Erythroblast (primary cell): ENCODE measurements around the gene IP6K3.

Source experiments
- DNase-seq, 2 experiments: peaks; one replicate each; lab custom pipeline; 2025; lab: John Stamatoyannopoulos, UW
- GATA1 ChIP-seq: IDR thresholded peaks from 2 replicates; pipeline ENCODE4 v1.6.1; 2011; ENCODE audit warnings: low read depth, mild to moderate bottlenecking, control low read depth, low read length, moderate library complexity
- POLR2A ChIP-seq: IDR thresholded peaks from 2 replicates; pipeline ENCODE4 v1.6.1; 2011; ENCODE audit warnings: mild to moderate bottlenecking, low read length

The IP6K3 gene

GRCh38 chr6:33699739-33700138, 47.0 kb downstream of the IP6K3 start:
- DNase-seq: no peak

DNA sequence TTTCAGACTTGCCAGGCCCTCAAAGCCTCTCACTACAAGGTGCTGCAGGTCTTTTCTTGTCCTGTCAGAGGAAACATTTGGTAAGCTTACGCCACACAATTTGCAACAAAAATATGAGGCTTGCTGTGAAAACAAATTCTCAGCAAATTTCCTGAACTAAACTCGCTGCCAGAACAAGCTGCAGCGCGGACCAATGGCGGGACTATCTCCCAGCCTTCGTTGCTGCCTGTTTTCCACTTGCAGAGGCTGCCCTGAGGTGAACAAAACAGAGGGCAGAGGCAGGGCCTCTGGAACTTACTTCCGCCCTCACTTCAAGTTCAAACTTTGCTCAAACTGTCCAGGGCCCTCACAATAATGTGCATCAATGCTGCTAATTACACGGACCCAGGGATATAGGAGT, 47.6 kb downstream of the IP6K3 start:
- TF ChIP-seq GATA1 (no peak), POLR2A (no peak)

More at GRCh38 chr6:33699739-33700138, 47.0 kb downstream of the IP6K3 start:
- TF ChIP-seq GATA1 (no peak), POLR2A (no peak)

DNA sequence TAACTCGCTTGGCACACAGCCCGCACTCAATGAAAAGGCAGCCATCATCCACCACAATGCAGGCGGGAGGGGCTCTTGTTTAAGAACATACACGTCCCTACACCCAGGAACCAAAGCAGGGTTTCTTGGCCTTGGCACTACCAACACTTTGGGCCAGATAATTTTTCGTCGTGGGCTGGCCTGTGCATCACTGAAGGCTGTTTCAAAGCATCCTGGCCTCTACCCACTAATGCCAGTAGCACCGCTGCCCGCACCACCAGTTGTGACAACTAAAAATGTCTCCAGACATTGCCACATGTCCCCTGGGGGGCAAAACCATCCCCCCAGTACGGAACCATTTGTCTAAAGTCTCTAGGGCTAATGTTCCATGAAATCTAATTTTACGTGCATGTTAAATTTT, 48.2 kb downstream of the IP6K3 start:
- TF ChIP-seq GATA1 (no peak), POLR2A (no peak)
- DNase-seq: no peak

More for the DNA sequence above, 47.6 kb downstream of the IP6K3 start:
- DNase-seq: no peak

DNA sequence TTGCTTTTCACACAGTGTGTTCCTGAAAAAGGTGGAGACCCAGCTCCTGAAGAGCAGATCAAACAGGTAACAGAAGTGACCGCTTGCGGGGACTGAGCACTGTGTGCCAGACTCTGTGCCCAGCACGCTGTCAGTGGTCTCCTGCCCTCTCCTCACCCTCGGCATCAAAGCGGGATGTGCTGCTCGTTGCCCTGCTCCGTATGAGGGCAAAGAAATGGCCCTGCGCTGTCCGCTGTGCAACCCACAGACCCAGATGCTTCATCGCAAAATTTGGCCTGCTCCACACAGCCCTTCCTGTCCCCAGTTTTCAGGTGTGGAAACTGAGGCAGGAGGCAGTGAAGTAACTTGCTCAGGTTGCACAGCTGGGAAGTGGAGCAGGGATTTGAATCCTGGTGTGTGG, 48.9 kb downstream of the IP6K3 start:
- no peak for DNase-seq
- TF ChIP-seq GATA1 (no peak), POLR2A (no peak)

DNA sequence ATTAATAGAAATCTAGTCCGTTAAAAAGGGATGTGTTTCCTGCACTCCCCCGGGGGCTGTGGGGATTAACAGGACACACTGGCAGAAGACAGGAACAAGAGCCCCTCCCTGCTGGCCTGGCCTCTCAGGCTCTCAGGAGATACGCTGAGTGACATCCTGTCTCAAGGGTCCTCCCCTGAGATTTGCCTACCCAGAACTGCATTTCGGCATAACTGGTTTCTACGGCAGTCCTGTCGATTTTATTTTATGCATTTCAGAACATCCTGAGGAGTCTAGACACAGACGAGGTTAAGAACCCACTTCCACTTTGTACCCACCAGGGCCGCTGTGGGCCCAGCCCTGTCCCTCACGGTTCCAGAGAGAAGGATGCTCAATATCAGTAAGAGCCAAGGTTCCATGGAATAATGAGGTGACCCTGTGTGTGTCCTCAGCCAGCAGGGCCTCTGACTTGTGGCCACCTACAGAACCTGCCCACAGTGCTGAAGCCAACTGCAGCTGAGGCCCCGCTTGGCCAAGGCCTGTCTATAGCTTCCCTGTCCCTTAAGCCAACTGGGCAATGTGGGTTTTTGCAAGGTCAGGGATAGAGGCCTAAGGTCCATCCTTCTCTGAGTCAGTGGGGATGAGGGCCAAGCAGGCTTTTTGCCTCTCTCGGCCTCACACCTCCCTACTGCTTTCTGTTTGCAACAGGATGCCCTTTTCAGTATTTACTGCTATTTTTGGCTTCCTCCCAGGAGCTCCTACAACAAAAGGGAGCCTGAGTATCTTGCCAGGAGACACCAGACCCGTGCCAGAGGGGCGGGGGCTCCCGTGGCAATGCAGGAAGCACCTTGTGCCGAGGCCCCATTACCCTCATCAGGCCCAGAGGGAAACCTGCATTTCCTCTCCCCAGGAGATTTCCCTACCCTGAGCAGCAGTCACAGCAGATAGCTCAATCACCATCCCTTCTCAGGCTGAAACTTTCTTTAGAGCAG, 49.9 kb downstream of the IP6K3 start:
- no peak for DNase-seq
- TF ChIP-seq GATA1 (no peak), POLR2A (no peak)

DNA sequence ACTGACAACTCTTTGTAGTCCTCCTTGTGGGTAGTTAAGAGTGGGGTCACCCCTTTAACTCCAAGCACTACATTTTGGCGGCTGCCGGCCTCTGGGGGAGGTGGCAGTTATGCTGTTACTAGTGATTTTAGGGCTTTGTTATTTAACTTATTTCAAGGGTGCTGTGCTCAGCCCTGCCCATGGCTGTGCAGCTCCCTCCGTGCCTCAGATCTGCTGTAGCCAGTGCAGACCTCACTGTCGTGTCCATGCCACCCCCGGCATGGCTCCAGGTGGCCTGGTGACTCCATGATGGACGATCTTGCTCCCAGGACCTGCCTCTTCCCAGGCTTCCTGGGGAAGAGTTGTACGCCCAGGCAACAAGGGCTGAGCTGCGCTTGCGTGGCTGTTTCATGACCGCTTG, 50.6 kb downstream of the IP6K3 start:
- TF ChIP-seq POLR2A (no peak), GATA1 (no peak)
- no peak for DNase-seq

DNA sequence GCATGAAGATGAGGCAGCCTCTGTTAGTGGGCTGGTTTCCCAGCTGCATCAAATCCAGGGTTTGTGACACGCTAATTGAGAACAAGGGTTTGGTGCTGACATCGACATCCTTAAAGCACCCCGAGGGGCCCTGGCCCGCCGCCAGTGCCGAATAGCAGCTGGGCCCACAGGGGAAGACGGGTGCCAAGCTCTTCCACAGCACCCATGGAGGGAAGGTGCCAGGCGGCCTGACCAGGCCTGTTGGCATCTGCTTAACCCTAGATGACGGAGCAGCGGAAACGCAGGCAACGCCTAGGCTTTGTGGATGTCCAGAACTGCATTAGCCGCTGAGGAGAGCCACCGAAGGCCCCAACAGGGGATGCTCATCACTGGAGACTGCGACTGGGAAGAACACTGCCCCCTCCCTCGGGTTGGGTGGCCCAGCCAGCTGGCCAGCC, 51.2 kb downstream of the IP6K3 start:
- no peak for DNase-seq

GRCh38 chr6:33694977-33695376, 51.7 kb downstream of the IP6K3 start:
- no peak for TF ChIP-seq GATA1
- TF ChIP-seq POLR2A: peak; percentile 2

More for the DNA sequence above, 51.2 kb downstream of the IP6K3 start:
- TF ChIP-seq GATA1 (no peak), POLR2A (no peak)

GRCh38 chr6:33694401-33694931, 52.2 kb downstream of the IP6K3 start:
- no peak for TF ChIP-seq GATA1
- peak; percentile 37 for TF ChIP-seq POLR2A
- DNase-seq: peak; percentile 9 to 12

More at GRCh38 chr6:33694977-33695376, 51.7 kb downstream of the IP6K3 start:
- DNase-seq: no peak

DNA sequence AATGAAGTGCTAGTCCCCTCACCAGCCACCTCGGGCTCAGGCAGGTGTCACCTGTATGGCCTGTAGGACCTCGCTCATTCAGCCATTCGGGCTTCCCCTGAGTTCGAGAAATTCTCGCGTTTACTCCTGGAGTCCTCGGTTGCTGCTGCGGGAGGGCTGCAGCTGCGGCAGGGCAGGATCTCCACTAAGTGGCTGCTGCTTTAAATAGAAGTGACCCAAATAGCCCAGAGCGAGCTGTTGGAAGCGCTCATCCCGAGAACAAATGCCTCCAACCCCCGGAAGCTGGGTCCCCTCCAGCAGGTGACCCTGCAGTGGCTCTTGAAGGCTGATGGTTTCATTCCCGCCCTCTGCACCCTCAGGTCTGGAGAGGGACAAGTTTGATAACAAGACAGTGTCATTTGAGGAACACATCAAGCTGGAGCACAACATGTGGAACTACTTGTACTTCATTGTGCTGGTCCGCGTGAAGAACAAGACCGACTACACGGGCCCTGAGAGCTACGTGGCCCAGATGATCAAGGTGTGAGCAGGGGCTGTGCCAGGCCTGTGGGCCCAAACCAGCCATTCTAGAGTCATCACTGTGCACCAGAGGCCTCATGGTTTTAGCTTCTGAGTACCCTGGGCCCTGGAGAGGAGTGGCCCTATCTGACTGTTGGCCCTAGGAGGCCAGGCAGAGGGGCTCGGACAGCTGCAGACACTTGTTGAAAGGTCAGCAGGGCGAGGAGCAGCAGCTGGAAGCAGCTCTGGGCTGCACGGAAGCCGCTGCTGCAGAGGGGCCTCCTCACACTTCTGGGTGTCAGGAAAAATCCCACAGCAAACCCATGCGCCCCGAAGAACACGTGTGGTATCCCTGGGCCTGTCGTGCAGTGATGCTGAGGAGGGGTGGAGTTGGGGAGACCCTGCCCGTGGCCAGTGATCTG, 53.3 kb downstream of the IP6K3 start:
- DNase-seq: no peak

DNA sequence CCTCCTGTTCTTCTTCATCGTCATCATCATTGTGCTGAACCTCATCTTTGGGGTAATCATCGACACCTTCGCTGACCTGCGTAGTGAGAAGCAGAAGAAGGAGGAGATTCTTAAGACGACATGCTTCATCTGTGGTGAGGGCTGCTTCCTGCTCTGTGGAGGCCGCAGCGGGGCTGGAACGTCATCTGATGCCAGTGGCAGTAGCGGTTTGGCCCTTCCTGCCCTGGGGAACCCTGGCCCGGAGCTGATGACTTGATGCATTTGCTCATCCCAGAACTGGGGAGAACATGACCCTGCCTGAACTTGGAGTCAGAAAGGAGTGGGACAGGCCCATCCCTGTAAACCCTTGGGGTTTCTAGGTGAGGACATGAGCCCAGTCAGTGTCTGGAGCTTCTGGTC, 53.9 kb downstream of the IP6K3 start:
- TF ChIP-seq POLR2A: no peak
- TF ChIP-seq GATA1: no peak
- DNase-seq: no peak

More for the DNA sequence above, 53.3 kb downstream of the IP6K3 start:
- TF ChIP-seq POLR2A: no peak

DNA sequence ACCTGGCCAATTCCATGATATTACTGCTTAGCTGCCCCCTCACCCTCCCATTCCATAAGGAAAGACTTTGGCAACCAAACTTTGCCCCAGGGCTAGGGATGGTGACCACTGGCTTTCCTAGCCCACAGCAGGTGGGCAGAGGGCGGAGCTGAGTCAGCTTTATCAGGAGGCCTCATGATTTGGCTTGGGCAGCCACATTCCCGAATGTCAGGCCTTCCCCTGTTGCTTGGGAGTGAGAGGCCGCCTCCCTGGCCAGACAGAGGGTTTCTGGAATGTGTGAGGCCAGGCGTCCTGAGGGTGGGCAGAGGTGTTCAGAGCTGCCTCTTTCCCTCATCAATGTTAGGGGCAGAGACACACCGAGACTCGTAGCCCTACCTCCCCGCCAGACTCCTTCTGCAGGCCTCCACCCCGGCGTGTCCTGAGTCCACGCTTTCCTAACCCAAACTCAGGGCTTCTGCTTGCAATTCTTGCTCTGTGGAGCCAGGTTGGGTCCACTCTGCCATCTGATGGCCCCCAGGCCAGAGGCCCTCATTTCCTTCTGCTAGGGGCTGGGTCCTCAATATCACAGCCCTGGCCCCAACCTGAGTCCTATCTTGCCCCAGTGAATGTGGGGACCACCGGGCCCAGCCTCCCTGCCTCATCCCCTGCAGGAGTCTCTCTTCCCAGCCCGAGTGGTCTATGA, 54.5 kb downstream of the IP6K3 start:
- TF ChIP-seq POLR2A (no peak), GATA1 (no peak)
- peak in 1 of 2 experiments; percentile 8 for DNase-seq

DNA sequence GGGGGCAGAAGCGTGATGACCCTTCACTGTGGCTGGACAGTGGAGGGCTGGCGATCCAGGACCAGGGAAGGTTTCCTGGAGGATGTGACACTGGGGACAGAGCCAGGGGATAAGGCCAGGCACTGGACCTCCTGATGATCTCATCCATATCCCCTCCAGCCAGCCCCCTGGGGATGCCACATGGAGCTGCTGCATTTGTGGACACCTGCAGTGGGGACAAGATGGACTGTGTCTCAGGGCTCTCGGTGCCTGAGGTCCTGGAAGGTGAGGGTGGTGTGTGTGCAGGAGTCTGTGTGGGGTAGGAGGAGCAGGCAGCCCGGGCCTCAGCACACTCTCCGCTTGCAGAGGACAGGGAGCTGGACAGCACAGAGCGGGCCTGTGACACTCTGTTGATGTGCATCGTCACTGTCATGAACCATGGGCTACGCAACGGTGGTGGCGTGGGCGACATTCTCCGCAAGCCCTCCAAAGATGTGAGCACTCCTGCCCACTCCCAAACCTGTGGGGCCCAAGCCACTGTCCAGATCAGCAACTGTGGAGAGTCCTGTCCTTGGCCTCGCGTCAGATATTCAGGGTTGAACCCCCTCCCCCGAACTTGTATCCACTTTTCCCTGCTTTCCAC, 55.1 kb downstream of the IP6K3 start:
- no peak for DNase-seq
- TF ChIP-seq POLR2A: no peak
- TF ChIP-seq GATA1: no peak

- no peak for DNase-seq
- TF ChIP-seq POLR2A (no peak), GATA1 (no peak)
These were observed 55.9 kb downstream of the IP6K3 start for GRCh38 chr6:33690766-33691165.
